8988T (cell line): ENCODE data around the gene IDH2.

Experiments
- DNase-seq: peaks from one replicate; pipeline ENCODE4 v3.0.0; 2011

Gene IDH2

GRCh38 chr15:90040618-90041017, 61.6 kb downstream of the IDH2 start:
- no peak for DNase-seq

GRCh38 chr15:90039996-90040395, 62.3 kb downstream of the IDH2 start:
- no peak for DNase-seq

GRCh38 chr15:90038632-90039095, 63.6 kb downstream of the IDH2 start:
- no peak for DNase-seq

- no peak for DNase-seq
These were observed 64.2 kb downstream of the IDH2 start for GRCh38 chr15:90037961-90038631.

GRCh38 chr15:90037511-90037860, 64.8 kb downstream of the IDH2 start:
- DNase-seq, result no peak

GRCh38 chr15:90036806-90037510, 65.3 kb downstream of the IDH2 start:
- DNase-seq, result no peak

- no peak for DNase-seq
These were observed 65.9 kb downstream of the IDH2 start for GRCh38 chr15:90036343-90036742.

GRCh38 chr15:90035840-90036230, 66.4 kb downstream of the IDH2 start:
- DNase-seq, result no peak

GRCh38 chr15:90035095-90035839, 67.0 kb downstream of the IDH2 start:
- DNase-seq, result no peak

- DNase-seq, result no peak
These were observed 68.8 kb downstream of the IDH2 start for GRCh38 chr15:90033448-90033847.
